Keratinocyte (primary cell): ENCODE data around the gene MRPS7. TPM values are rescaled to one million over a fixed set of nuclear protein-coding genes. Genes with fewer than 3 reads are reported as not detected.

Experiments used
- DNase-seq: peaks from one replicate; pipeline ENCODE4 v3.0.0-alpha.2; 2011; ENCODE audit warnings: low read depth, missing footprints, low spot score
- FAIRE-seq: peaks from 2 replicates; lab custom pipeline; 2011; peaks lifted over from hg19 to GRCh38; lab: Jason Lieb, UNC
- H2AFZ ChIP-seq: 2 replicates; pipeline ENCODE4 v1.6.0; 2012; ENCODE audit warnings: low read length, control low read depth, inconsistent platforms; ENCODE audit not compliant: control insufficient read depth
- H3K27ac ChIP-seq: 2 replicates; pipeline ENCODE4 v1.5.1; 2011; ENCODE audit warnings: low read length; ENCODE audit not compliant: control insufficient read depth, insufficient read depth
- H3K27me3 ChIP-seq: 3 replicates; pipeline ENCODE4 v1.6.0; 2011; ENCODE audit warnings: low read length; ENCODE audit not compliant: control insufficient read depth, insufficient read depth; ENCODE audit errors: extremely low read depth
- H3K36me3 ChIP-seq, 2 experiments: 2 replicates in 1 of 2; 3 replicates in 1 of 2; pipeline ENCODE4 v1.5.1; 2011; ENCODE audit warnings: low read length in 2 of 2, mild to moderate bottlenecking in 1 of 2; ENCODE audit not compliant: control insufficient read depth in 2 of 2, insufficient read depth in 2 of 2; ENCODE audit errors: extremely low read depth in 1 of 2
- H3K4me1 ChIP-seq: 3 replicates; pipeline ENCODE4 v1.5.1; 2011; ENCODE audit warnings: low read length; ENCODE audit not compliant: control insufficient read depth, insufficient read depth; ENCODE audit errors: extremely low read depth
- H3K4me2 ChIP-seq: 3 replicates; pipeline ENCODE4 v1.6.0; 2011; ENCODE audit warnings: low read depth, low read length; ENCODE audit not compliant: control insufficient read depth, insufficient read depth; ENCODE audit errors: extremely low read depth
- H3K4me3 ChIP-seq, 3 experiments: fragments of 200-600 bp in 1 of 3; sonication (generic) in 1 of 3; 2 replicates in 2 of 3; 3 replicates in 1 of 3; pipeline ENCODE4 v1.5.1; 2011 to 2016; ENCODE audit warnings: low read length in 3 of 3, mild to moderate bottlenecking in 3 of 3, control low read depth in 2 of 3, inconsistent platforms in 1 of 3, low read depth in 1 of 3, mixed read lengths in 1 of 3, mixed run types in 1 of 3, moderate library complexity in 1 of 3; ENCODE audit not compliant: control insufficient read depth in 2 of 3, insufficient read depth in 2 of 3; ENCODE audit errors: extremely low read depth in 1 of 3
- H3K79me2 ChIP-seq: 2 replicates; pipeline ENCODE4 v1.6.0; 2012; ENCODE audit warnings: low read length; ENCODE audit not compliant: control insufficient read depth, insufficient read depth
- H3K9ac ChIP-seq: 3 replicates; pipeline ENCODE4 v1.6.0; 2011; ENCODE audit warnings: low read length; ENCODE audit not compliant: control insufficient read depth, insufficient read depth; ENCODE audit errors: extremely low read depth
- H3K9me1 ChIP-seq: 3 replicates; pipeline ENCODE4 v1.6.0; 2011; ENCODE audit warnings: low read length; ENCODE audit not compliant: control insufficient read depth, insufficient read depth; ENCODE audit errors: extremely low read depth
- H3K9me3 ChIP-seq: 2 replicates; pipeline ENCODE4 v1.5.1; 2012; ENCODE audit warnings: low read depth, low read length; ENCODE audit not compliant: control insufficient read depth
- H4K20me1 ChIP-seq: 3 replicates; pipeline ENCODE4 v1.6.0; 2011; ENCODE audit warnings: low read length; ENCODE audit not compliant: control insufficient read depth, insufficient read depth; ENCODE audit errors: extremely low read depth
- EZH2 ChIP-seq: IDR thresholded peaks from one replicate; pipeline ENCODE4 v1.6.1; 2012; ENCODE audit warnings: inconsistent platforms, mild to moderate bottlenecking, low read length, moderate library complexity
- dilution Hi-C: fragments of 300-500 bp; cut with MboI; formaldehyde crosslinking; loops from one replicate; pipeline ENCODE4 v1.7.0; 2020; ENCODE audit warnings: low sequenced_read_pairs; ENCODE audit not compliant: extremely low pct_ligation_motif_present
- polyA plus RNA-seq, 5 experiments: library from polyadenylated mRNA; depleted of rRNA in 3 of 5; stranded (reverse) in 3 of 5; stranded (forward) in 1 of 5; unstranded in 1 of 5; fragments of >200 nt; gene quantifications; 1 replicate in 1 of 5; 2 replicates in 3 of 5; 3 replicates in 1 of 5; pipeline versions ENCODE4 v1.2.1 to v1.2.3, GENCODE V29; 2011 to 2012; ENCODE audit warnings: missing spikeins in 2 of 5, low read depth in 1 of 5, low replicate concordance in 1 of 5
- TF ChIP-seq, protein P1 (sequence below), 3 experiments: IDR thresholded peaks in 1 of 3; conservative IDR thresholded peaks in 1 of 3; optimal IDR thresholded peaks in 1 of 3; 2 replicates in 2 of 3; 3 replicates in 1 of 3; pipeline versions ENCODE3 to v1.5.1; 2011; ENCODE audit warnings: low read length in 3 of 3, mild to moderate bottlenecking in 3 of 3, moderate library complexity in 2 of 3, control low read depth in 1 of 3, inconsistent platforms in 1 of 3; ENCODE audit not compliant: insufficient read depth in 2 of 3; ENCODE audit errors: extremely low read depth in 1 of 3

MRPS7 gene
- polyA plus RNA-seq, 1 donor (not counting 4 experiments of a cell fraction or from before 2014, with no cell fraction given) = 79.0 TPM

DNA sequence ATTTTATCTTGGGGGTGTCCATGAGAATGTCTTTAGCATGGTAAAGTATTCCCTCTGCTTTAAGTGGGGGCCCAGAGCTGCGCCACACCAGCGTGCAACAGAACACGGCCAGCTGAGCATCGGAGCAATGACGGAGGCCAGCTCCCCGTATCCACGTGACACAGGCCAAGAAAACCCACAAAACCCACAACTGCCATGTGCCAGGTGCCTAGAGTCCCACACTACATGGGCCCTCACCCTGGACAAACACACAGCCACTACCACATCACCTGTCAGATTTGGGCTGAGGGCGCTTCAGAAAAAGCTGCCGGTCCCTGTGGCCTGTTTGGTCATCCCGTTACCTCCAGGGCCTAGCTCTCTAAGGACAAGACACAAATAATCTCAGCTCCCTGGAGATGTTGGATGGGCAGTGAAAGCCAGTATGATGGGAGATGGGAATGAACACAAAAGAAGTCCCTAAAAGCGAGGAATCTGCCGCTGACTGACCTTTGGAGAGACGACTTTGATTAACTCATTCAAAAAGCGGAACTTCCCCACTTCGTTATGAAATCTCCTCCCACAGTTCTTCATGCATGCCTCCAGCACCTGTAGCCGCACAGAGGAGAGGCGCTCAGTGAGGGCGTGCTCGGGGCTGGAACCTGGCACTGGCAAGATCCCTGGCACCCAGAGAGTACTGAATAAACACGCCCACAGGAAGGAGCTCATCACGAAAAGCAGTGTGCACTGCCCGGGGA is 17.4 kb upstream of the MRPS7 start:
- Histone ChIP-seq H2AFZ (no peak overlapping the region), H3K79me2 (peaks cover 5% of the 10 kb centered on the region), H4K20me1 (no peaks in the 10 kb centered on the region), H3K36me3 (peaks cover 48 to 55% of the 10 kb centered on the region in 2 experiments), H3K9me3 (no peaks in the 10 kb centered on the region), H3K9me1 (no peaks in the 10 kb centered on the region), H3K27me3 (no peaks in the 10 kb centered on the region), H3K4me2 (no peak overlapping the region), H3K4me1 (no peaks in the 10 kb centered on the region), H3K27ac (no peak overlapping the region), H3K9ac (no peak overlapping the region), H3K4me3 (no peak overlapping the region)
- no peak for FAIRE-seq
- DNase-seq = no peak
- TF ChIP-seq EZH2 = no peak
- dilution Hi-C loops = no loop called here

DNA sequence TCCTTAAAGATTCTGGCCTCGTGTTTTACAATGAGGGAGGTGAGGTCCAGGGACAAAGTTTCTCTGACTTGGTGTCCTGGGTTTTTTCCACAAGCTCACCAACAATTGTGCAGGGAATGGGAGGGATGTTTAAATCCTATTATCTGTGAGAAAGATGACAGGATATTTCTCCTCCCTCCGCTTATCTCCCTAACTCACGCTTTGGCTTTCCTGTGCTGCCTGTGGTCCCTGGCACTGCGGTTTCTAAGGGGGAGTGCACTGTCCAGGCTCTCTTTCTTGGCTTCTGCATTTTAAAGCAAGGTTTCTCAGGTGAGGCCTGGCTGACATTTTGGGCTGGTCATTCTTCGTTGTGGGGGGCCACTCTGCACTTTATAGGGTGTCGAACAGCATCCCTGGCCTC is 16.7 kb upstream of the MRPS7 start:
- DNase-seq = no peak
- TF ChIP-seq EZH2 = no peak
- TF ChIP-seq, protein P1, sequence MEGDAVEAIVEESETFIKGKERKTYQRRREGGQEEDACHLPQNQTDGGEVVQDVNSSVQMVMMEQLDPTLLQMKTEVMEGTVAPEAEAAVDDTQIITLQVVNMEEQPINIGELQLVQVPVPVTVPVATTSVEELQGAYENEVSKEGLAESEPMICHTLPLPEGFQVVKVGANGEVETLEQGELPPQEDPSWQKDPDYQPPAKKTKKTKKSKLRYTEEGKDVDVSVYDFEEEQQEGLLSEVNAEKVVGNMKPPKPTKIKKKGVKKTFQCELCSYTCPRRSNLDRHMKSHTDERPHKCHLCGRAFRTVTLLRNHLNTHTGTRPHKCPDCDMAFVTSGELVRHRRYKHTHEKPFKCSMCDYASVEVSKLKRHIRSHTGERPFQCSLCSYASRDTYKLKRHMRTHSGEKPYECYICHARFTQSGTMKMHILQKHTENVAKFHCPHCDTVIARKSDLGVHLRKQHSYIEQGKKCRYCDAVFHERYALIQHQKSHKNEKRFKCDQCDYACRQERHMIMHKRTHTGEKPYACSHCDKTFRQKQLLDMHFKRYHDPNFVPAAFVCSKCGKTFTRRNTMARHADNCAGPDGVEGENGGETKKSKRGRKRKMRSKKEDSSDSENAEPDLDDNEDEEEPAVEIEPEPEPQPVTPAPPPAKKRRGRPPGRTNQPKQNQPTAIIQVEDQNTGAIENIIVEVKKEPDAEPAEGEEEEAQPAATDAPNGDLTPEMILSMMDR (optimal IDR thresholded peaks at IDR 0.05 in 1 of 3, IDR thresholded peaks at IDR 0.05 in 1 of 3, conservative IDR thresholded peaks at IDR 0.05 in 1 of 3; ENCODE audit: extremely low read depth in 1 of 3, insufficient read depth in 2 of 3, low read length in 3 of 3) = no peak
- H3K4me1 ChIP-seq = no peaks in the 10 kb centered on the region
- no peak overlapping the region for H3K27ac ChIP-seq
- no peaks in the 10 kb centered on the region for H3K9me3 ChIP-seq
- no peak overlapping the region for H3K4me3 ChIP-seq
- no peak overlapping the region for H3K9ac ChIP-seq
- peaks cover 46 to 50% of the 10 kb centered on the region in 2 experiments for H3K36me3 ChIP-seq
- H3K9me1 ChIP-seq = no peaks in the 10 kb centered on the region
- dilution Hi-C loops = no loop called here
- no peak overlapping the region for H3K4me2 ChIP-seq
- H4K20me1 ChIP-seq = no peaks in the 10 kb centered on the region
- no peaks in the 10 kb centered on the region for H3K27me3 ChIP-seq
- H2AFZ ChIP-seq = no peak overlapping the region
- H3K79me2 ChIP-seq = peaks cover 11% of the 10 kb centered on the region
- no peak for FAIRE-seq

DNA sequence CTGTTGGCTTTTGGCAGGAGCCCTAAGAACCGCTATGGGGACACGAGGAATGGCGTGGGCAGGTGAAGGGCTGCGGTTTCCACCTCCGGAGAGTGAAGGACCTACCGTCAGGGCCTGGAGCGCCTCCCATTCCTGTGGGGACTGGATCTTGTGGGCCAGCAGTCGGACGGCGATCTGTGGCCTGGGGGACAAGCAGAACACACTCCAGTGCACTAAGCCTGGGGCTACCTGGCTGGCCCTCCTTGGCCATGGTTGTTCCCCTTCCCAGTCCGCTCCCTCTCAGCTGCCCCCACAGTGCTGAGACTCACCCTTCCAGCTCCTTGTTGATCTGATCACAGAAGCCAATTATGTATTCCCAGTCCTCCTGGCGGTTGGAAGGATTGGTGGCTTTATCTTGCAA is 15.3 kb upstream of the MRPS7 start:
- no peaks in the 10 kb centered on the region for H3K9me1 ChIP-seq
- H3K36me3 ChIP-seq = peaks cover 38 to 39% of the 10 kb centered on the region in 2 experiments
- H3K9me3 ChIP-seq = no peaks in the 10 kb centered on the region
- no peaks in the 10 kb centered on the region for H3K27me3 ChIP-seq
- TF ChIP-seq, protein P1 (optimal IDR thresholded peaks at IDR 0.05 in 1 of 3, IDR thresholded peaks at IDR 0.05 in 1 of 3, conservative IDR thresholded peaks at IDR 0.05 in 1 of 3; ENCODE audit: extremely low read depth in 1 of 3, insufficient read depth in 2 of 3, low read length in 3 of 3) = no peak
- no peak for TF ChIP-seq EZH2
- dilution Hi-C loops = no loop called here
- H3K4me1 ChIP-seq = no peaks in the 10 kb centered on the region
- no peaks in the 10 kb centered on the region for H4K20me1 ChIP-seq
- H3K79me2 ChIP-seq = peaks cover 22% of the 10 kb centered on the region
- H3K9ac ChIP-seq = no peak overlapping the region
- H3K4me2 ChIP-seq = no peak overlapping the region
- DNase-seq (no peak), FAIRE-seq (no peak)
- H3K4me3 ChIP-seq = no peak overlapping the region
- no peak overlapping the region for H3K27ac ChIP-seq
- no peak overlapping the region for H2AFZ ChIP-seq
